ENCODE measurements around the gene PALLD.

The PALLD gene

DNA sequence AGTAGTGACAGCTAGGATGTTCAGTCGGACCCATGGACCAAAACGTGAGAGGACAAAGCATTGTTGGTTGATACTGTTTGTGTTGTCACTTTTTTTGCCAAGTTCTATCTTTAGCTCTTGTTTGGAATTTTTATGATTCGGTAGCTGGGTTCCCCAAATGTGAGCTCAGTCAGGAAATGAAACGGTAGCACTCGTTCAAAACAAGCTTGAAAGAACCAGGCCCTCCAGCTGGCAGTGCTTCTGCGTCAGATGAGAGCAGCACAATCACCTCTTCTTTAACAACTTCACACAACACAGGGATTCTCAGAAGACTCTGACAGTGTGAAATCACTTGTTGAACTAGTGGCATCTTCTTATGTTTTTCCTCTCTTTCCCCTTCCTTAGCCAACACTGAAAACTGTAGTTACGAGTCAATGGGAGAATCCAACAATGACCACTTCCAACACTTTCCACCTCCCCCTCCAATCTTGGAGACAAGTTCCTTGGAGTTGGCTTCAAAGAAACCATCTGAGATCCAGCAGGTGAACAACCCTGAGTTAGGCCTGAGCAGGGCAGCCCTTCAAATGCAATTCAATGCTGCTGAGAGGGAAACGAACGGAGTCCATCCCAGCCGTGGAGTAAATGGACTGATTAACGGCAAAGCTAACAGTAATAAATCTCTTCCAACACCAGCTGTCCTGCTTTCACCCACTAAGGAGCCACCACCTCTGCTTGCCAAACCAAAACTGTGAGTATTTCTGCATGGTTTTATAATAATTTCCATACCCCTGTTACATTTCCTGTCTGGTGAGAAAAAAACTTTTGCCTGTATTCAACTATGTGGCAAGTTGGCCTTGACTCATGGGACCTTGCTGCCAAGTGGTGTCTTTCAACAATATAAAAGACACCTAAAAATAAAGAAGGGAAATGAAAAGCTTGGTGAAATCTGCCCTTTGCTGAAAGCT lies 214.6 kb downstream of the PALLD start:
- Mint-ChIP-seq H3K4me1 (ENCODE audit: low read depth) (peaks cover 9% of the 10 kb centered on the region), H3K4me3 (peak overlapping the region; percentile 10), H3K9me3 (no peaks in the 10 kb centered on the region), H3K36me3 (ENCODE audit: low read depth) (no peaks in the 10 kb centered on the region), H3K27me3 (ENCODE audit: low read depth) (no peaks in the 10 kb centered on the region), H3K27ac (no peak overlapping the region)

DNA sequence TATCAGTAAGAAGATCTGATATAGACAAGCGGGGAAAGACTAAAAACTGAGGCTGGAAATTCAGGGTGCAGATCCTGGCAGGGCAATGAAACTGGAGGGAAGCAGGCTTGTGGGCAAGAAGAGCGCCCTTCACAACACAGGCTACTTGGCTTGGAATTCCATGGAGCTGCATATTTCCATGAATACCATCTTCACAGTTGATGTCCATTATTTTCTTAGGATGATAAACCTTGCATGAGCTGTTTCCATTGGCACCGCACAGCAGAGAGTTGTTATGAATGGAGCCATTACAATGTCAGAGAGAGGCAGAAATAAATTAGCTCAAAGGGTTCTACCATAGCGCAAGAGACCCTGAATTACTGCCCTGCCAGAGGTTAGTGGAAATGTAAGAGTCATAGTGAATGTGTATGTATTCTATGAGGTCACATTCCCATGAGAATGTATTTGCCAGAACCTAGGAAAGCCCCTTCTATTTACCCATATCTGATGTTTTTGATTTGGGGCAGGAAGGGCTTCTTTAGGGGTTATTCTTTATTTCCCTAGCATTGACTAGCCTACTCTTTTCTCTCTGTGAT lies 215.6 kb downstream of the PALLD start:
- H3K27ac Mint-ChIP-seq, result no peak overlapping the region
- H3K36me3 Mint-ChIP-seq (ENCODE audit: low read depth), result no peaks in the 10 kb centered on the region
- no peak overlapping the region for H3K4me3 Mint-ChIP-seq
- H3K27me3 Mint-ChIP-seq (ENCODE audit: low read depth), result no peaks in the 10 kb centered on the region
- H3K4me1 Mint-ChIP-seq (ENCODE audit: low read depth), result peaks cover 9% of the 10 kb centered on the region
- H3K9me3 Mint-ChIP-seq, result no peaks in the 10 kb centered on the region

DNA sequence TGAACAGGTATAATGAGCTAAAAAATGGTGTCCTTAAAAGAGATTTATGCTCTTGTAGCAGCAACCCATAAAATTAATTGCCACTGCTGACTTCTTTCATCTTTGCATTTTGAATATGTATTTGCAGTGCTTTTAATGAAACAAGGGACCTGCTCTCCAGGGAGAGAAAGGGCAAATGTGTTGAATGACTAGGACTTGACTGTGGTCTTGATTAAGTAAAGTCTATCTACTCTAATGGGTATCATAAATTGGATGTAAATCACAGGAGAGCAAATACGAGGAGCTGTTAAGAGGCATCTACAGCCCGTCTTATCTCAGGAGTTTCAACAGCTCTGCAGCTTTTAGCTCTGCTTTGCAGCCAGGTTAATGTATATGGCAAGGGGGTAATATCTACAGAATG lies 216.4 kb downstream of the PALLD start:
- Mint-ChIP-seq H3K9me3 (no peaks in the 10 kb centered on the region), H3K27me3 (ENCODE audit: low read depth) (no peaks in the 10 kb centered on the region), H3K4me3 (no peak overlapping the region), H3K4me1 (ENCODE audit: low read depth) (peaks cover 11% of the 10 kb centered on the region), H3K36me3 (ENCODE audit: low read depth) (no peaks in the 10 kb centered on the region), H3K27ac (no peak overlapping the region)

DNA sequence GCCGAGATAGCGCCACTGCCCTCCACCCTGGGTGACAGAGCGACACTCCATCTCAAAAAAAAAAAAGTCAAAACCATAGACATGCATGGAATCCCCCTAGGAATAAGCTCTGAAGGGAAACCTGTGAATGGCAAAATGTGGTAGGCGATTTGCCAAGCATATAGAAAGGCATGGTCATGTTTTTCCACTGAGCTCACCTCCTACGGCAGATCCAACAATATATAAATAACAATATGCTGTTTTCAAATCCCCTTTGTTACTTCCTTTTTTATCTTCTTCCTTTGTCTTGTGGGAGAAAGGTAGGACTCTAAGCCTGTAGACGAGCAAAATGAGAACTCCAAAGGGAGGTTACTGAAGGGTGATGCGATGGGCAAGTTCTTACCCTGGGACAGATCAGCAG lies 219.0 kb downstream of the PALLD start:
- Mint-ChIP-seq H3K4me1 (ENCODE audit: low read depth) (peaks cover 11% of the 10 kb centered on the region), H3K36me3 (ENCODE audit: low read depth) (peaks cover 2% of the 10 kb centered on the region), H3K27me3 (ENCODE audit: low read depth) (no peaks in the 10 kb centered on the region), H3K9me3 (peaks cover 7% of the 10 kb centered on the region), H3K27ac (no peak overlapping the region), H3K4me3 (no peak overlapping the region)

DNA sequence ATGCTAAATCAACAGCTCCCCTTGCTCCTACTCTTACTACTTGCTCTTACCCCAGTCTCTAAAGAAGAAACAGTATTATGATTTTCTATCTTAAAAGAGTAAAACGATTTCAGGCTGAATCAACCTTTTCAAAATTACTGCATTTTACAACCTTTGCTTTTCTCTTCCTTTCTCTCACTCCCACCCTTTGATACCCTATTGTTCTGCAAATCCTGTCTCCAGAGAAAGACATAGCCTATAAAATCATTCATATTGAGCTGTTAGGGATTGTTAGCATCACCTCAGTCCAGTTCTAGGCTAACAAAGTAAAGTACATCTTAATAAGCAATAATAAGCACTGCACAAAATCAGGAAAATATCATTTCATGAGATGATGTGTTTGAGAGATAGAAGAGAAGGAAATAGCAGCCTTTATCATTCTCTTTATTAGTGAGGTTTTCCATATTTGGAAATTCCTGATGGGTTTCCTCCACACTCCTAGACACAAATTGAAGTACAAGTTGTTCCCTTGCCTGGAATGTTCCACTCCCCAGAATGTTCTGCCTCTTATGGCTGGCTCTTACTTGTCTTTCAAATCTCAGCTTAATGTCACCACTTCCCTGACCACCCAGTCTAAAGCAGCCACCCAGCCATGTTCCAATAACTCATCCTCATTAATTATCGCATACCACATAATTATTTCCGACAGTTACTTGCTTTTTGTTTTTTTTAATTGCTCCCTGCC lies 219.7 kb downstream of the PALLD start:
- peaks cover 8% of the 10 kb centered on the region for H3K4me1 Mint-ChIP-seq (ENCODE audit: low read depth)
- no peak overlapping the region for H3K27ac Mint-ChIP-seq
- H3K9me3 Mint-ChIP-seq, result peaks cover 7% of the 10 kb centered on the region

DNA sequence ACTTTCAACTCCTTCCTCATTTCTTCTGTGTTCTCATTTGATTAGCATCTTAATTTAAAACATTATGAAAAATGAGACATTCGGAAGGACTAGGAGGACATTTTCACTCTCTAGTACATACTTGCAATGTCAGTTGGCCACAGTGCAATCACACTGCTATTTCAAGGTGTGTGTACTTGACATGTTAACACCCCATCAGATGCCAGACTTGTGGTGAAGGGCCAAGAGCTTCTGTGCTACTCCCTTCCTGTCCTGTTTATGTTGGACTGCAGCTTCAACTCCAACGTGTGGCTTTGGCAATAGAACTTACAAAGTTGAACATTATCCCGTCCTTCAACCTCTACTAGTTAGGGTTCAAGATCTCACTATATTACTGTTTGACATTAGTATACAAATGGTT lies 221.0 kb downstream of the PALLD start:
- Mint-ChIP-seq H3K27ac (no peak overlapping the region), H3K27me3 (ENCODE audit: low read depth) (no peaks in the 10 kb centered on the region), H3K36me3 (ENCODE audit: low read depth) (peaks cover 2% of the 10 kb centered on the region), H3K4me1 (ENCODE audit: low read depth) (peaks cover 10% of the 10 kb centered on the region), H3K9me3 (peaks cover 7% of the 10 kb centered on the region), H3K4me3 (no peak overlapping the region)

More for the DNA sequence above, 219.7 kb downstream of the PALLD start:
- Mint-ChIP-seq H3K27me3 (ENCODE audit: low read depth) (no peaks in the 10 kb centered on the region), H3K4me3 (no peak overlapping the region), H3K36me3 (ENCODE audit: low read depth) (peaks cover 2% of the 10 kb centered on the region)

DNA sequence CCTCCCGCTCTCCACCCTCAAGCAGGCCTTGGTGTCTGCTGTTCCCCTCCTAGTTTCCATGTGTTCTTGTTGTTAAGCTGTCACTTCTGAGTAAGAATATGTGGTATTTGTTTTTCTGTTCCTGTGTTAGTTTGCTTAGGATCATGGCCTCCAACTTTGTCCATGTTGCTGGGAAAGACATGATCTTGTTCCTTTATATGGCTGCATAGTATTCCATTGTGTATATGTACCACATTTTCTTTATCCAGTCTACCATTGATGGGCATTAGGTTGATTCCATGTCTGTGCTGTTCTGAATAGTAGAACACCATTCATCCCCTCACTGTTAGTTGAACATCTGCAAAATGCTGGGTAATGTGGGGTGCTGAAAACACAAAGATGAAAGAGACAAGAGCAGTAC lies 222.9 kb downstream of the PALLD start:
- Mint-ChIP-seq H3K27me3 (ENCODE audit: low read depth) (no peaks in the 10 kb centered on the region), H3K4me1 (ENCODE audit: low read depth) (peaks cover 16% of the 10 kb centered on the region), H3K4me3 (no peak overlapping the region), H3K36me3 (ENCODE audit: low read depth) (peaks cover 2% of the 10 kb centered on the region), H3K9me3 (peaks cover 7% of the 10 kb centered on the region), H3K27ac (no peak overlapping the region)

DNA sequence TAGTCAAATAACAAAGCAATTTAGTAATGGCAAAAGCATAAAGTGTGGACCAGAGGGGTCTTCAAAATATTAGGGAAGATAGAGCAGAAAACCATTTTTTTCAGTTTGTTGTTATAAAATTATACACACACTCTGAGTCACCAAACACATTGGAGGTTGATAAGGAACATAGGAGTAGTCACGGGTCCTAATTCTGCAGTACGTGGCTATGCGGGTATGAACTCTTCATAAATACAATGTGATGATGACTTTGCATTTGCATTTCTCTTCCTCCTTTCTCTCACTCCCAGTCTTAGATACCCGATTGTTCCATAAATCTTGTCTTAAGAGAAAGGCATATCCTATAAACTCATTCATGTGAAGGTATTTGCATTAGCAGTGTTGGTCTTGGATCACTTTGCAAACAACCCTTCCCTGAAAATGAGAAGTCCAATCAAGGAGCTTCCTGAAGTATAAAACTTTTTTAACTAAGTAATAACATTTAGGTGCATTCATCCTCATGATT lies 223.6 kb downstream of the PALLD start:
- Mint-ChIP-seq H3K4me1 (ENCODE audit: low read depth) (peaks cover 18% of the 10 kb centered on the region), H3K36me3 (ENCODE audit: low read depth) (peaks cover 2% of the 10 kb centered on the region), H3K27ac (no peak overlapping the region), H3K9me3 (peaks cover 7% of the 10 kb centered on the region), H3K27me3 (ENCODE audit: low read depth) (no peaks in the 10 kb centered on the region), H3K4me3 (no peak overlapping the region)

DNA sequence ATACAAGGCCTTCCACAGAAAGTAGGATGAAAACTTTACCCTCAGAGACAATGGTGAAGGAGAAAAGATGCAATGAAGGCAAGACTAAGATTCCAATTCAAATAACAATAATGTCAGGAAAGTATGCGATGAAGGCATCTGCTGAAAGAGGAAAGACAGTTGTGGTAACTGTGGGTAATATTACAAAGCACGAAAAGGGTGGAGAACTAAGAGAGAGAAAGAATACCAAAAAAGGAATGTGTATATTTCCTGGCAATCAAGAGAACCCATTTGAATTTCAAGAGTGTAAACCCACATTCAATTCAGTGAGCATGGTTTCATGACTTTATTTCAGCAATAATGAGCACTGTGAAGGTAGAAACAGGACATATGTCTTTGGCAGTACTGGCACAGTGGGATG lies 225.5 kb downstream of the PALLD start:
- Mint-ChIP-seq H3K27ac (peak overlapping the region; percentile 16), H3K4me3 (peak overlapping the region; percentile 19), H3K4me1 (ENCODE audit: low read depth) (peaks cover 18% of the 10 kb centered on the region), H3K27me3 (ENCODE audit: low read depth) (no peaks in the 10 kb centered on the region), H3K9me3 (peaks cover 12% of the 10 kb centered on the region), H3K36me3 (ENCODE audit: low read depth) (peaks cover 2% of the 10 kb centered on the region)

DNA sequence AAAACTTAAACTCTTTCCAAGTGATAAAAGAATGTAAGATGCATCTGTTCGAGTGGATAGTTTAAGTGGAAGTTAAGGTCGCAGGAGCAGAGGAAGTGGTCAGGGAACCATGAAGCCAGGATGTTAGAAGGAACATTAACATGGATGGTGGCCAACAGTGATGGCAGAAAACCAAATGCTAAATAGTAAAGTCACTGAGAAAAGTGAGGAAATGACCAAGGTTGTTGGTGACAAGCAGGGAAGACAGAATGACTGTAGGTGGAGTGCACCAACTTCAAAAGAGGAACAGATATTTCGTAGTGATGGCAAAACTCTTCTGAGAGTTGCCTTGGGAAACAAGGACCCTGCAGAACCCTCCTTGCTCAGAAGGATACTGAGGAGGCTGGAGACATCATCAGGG lies 226.2 kb downstream of the PALLD start:
- Mint-ChIP-seq H3K27me3 (ENCODE audit: low read depth) (no peaks in the 10 kb centered on the region), H3K9me3 (peaks cover 12% of the 10 kb centered on the region), H3K36me3 (ENCODE audit: low read depth) (peaks cover 2% of the 10 kb centered on the region), H3K4me3 (peak overlapping the region; percentile 19), H3K4me1 (ENCODE audit: low read depth) (peaks cover 17% of the 10 kb centered on the region), H3K27ac (no peak overlapping the region)

DNA sequence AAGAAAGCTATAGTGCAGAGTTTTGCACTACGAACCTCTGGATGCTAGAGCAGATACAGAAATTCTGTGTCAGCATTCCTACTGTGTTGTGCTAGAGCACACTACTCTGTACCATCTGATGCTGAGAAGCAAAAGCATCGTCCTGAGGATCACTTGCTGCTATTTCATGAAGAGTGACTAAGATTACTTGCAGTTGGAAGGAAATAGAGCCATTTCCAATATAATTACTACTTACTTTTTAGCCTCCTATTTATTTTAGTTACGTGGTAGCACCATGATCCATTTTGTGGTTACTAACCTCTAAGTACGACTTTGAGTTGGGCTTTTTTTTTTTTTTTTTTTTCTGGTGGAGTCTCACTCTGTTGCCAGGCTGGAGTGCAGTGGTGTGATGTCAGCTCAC lies 226.7 kb downstream of the PALLD start:
- no peak overlapping the region for H3K27ac Mint-ChIP-seq
- H3K4me1 Mint-ChIP-seq (ENCODE audit: low read depth), result peaks cover 16% of the 10 kb centered on the region
- H3K36me3 Mint-ChIP-seq (ENCODE audit: low read depth), result peaks cover 2% of the 10 kb centered on the region
- H3K27me3 Mint-ChIP-seq (ENCODE audit: low read depth), result no peaks in the 10 kb centered on the region
- H3K9me3 Mint-ChIP-seq, result peaks cover 12% of the 10 kb centered on the region
- H3K4me3 Mint-ChIP-seq, result no peak overlapping the region

DNA sequence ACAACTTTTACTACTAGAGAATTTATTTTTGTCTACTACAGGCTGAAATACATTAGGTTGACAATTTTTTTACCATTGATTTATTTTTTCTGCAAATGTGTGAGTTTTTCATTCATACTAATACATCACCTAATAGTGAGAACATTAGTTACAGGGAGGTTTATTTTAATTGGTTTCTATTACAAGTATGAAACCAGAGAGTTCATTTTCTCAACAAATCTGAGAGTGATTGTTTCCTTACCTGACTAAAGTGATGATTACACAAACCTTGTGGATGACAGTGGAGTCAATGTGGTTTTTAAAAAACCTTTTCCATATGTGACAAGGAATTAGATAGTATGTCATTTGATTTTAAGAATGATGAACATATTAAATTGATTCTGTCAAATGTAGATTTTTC lies 227.4 kb downstream of the PALLD start:
- Mint-ChIP-seq H3K4me1 (ENCODE audit: low read depth) (peaks cover 16% of the 10 kb centered on the region), H3K36me3 (ENCODE audit: low read depth) (peaks cover 2% of the 10 kb centered on the region), H3K27me3 (ENCODE audit: low read depth) (no peaks in the 10 kb centered on the region), H3K9me3 (peaks cover 16% of the 10 kb centered on the region), H3K4me3 (no peak overlapping the region), H3K27ac (no peak overlapping the region)

DNA sequence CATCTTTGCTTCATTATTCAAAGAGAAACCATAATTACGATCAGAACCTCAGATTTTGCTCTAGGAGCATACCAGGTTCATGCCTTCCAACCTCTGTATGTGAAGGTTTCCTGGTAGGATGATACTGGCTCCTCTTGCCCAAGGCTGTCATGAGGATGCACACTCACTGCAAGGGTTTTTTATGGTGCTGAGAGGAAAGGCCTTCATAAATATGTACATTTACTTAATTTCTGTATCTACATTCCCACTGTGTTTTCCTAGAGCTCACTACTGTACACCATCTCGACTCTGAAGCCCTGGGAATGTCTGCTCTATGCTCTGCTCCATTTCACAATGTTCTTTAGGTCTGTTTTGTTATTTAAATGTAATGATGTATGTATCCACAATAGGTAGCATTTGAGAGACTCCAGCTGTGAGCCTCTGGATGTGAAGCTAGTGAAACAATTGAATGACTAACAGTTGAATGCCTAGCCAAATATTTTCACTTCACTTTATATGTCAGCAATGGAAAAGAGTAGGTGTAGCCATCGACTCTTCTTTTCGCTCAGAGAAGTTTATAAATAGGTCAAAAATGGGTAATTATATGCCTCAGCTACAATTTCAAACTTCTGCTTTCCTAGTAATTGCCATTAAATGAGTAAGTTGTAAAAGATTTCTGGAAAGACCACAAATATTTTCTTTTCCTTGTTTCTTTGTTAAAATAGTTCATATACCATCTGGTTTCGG lies 228.0 kb downstream of the PALLD start:
- no peaks in the 10 kb centered on the region for H3K27me3 Mint-ChIP-seq (ENCODE audit: low read depth)
- H3K9me3 Mint-ChIP-seq, result peaks cover 13% of the 10 kb centered on the region
- H3K27ac Mint-ChIP-seq, result no peak overlapping the region
- peaks cover 16% of the 10 kb centered on the region for H3K4me1 Mint-ChIP-seq (ENCODE audit: low read depth)
- no peak overlapping the region for H3K4me3 Mint-ChIP-seq
- peaks cover 2% of the 10 kb centered on the region for H3K36me3 Mint-ChIP-seq (ENCODE audit: low read depth)

DNA sequence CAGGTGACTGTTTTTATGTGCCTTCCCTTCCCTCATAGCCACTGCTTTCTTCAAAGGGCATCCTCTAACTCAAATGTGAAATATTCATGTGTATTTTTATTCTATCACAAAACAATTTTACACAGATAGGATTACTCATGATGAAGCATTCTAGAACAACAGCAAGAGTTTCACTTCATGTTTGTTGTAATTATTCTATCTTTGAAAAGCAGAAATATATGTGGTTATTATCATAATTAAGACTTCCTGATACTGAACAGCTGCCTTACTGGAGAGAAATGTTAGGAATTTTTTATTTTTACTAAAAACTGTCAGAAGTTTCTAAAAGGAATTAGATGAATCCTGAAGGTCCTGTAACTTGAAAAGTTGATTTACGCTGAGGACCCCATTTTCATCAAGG lies 229.1 kb downstream of the PALLD start:
- Mint-ChIP-seq H3K27ac (no peak overlapping the region), H3K4me1 (ENCODE audit: low read depth) (peaks cover 16% of the 10 kb centered on the region), H3K4me3 (no peak overlapping the region), H3K27me3 (ENCODE audit: low read depth) (peaks cover 3% of the 10 kb centered on the region), H3K36me3 (ENCODE audit: low read depth) (no peaks in the 10 kb centered on the region), H3K9me3 (peaks cover 9% of the 10 kb centered on the region)
